ENCODE data around the gene RHOA. TPM values are rescaled to one million over a fixed set of nuclear protein-coding genes. Genes with fewer than 3 reads are reported as not detected.

The RHOA gene
- total and polyA plus RNA-seq, 2 of the 13 experiments (the other 11 are each of a cell fraction or from before 2014, with no cell fraction given) = 131 to 177 TPM

GRCh38 chr3:49416867-49417266, 5.1 kb upstream of the RHOA start (continued):
- TF ChIP-seq ETS1 (CRISPR knock-in tag; IDR thresholded peaks at IDR 0.05) (no peak), ZNF775 (CRISPR knock-in tag; IDR thresholded peaks at IDR 0.05; ENCODE audit: borderline replicate concordance) (no peak), ZNF558 (CRISPR knock-in tag; IDR thresholded peaks at IDR 0.05; ENCODE audit: borderline replicate concordance) (no peak)

GRCh38 chr3:49415931-49416601, 4.3 kb upstream of the RHOA start:
- intact Hi-C loops (cut with micrococcal nuclease; ENCODE audit: unreplicated experiment) (no loop called here), in situ Hi-C loops (cut with HindIII; ENCODE audit: extremely low pct_ligation_motif_present, low pct_unique_long_range_greater_than_20kb) (no loop called here)
- ATAC-seq (no peak), FAIRE-seq (no peak), DNase-seq (ENCODE audit: low spot score) (no peak)
- Histone ChIP-seq H2AFZ (ENCODE audit: low read length) (no peak overlapping the region), H4K20me1 (ENCODE audit: insufficient read depth, low read length) (peaks cover 1% of the 10 kb centered on the region), H3K36me3 (replicated peaks in 1 of 2; ENCODE audit: control insufficient read depth in 1 of 2, insufficient read depth in 2 of 2, low read length in 2 of 2) (peaks cover 0 to 6% of the 10 kb centered on the region in 2 experiments; a peak in 3 of 5 replicates), H3K27me3 (ENCODE audit: control insufficient read depth in 1 of 2, insufficient read depth in 2 of 2, low read length in 2 of 2) (no peaks in the 10 kb centered on the region; a peak in 1 of 5 replicates), H3K4me1 (ENCODE audit: insufficient read depth, low read length) (peaks cover 47% of the 10 kb centered on the region), H3K4me3 (replicated peaks in 1 of 3; ENCODE audit: insufficient read depth in 1 of 3, low read depth in 2 of 3, low read length in 3 of 3) (no peak overlapping the region), H3K27ac (ENCODE audit: extremely low read length, insufficient read depth, low read length) (no peak overlapping the region), H3K4me2 (ENCODE audit: low read depth, low read length) (no peak overlapping the region), H3K9me3 (ENCODE audit: low read length) (no peaks in the 10 kb centered on the region), H3K9ac (ENCODE audit: insufficient read depth, low read depth, low read length) (no peak overlapping the region), H3K79me2 (ENCODE audit: insufficient read depth, low read length) (peaks cover 20% of the 10 kb centered on the region)
- 95% methylated on average over 4 of the region's 4 CpGs for WGBS (ENCODE audit: low lambda C conversion rate)
- ChIA-PET POLR2A (interaction anchor here (0.6 to 3.9 kb wide), 6 partner anchors 13 to 256 kb away, joined by 3 to 13 read pairs (median 8); partner anchors contain the start of genes NICN1 and USP4), CTCF (ENCODE audit: low intra/inter-chr PET ratio, low total read pairs) (interaction anchor here (1.9 kb wide), 1 partner anchor 33 kb away, joined by 15 read pairs; no protein-coding TSS in a partner anchor)
- no TSS peak for BruUV-seq (replicated peaks)
- TF ChIP-seq BCL3 (CRISPR knock-in tag; IDR thresholded peaks at IDR 0.05) = no peak
- no peak for TF ChIP-seq USF2 (IDR thresholded peaks at IDR 0.05; ENCODE audit: low read depth, low read length)
- no peak for TF ChIP-seq USF2 (CRISPR knock-in tag; IDR thresholded peaks at IDR 0.05; ENCODE audit: borderline replicate concordance)
- no peak for TF ChIP-seq MAZ (IDR thresholded peaks at IDR 0.05; ENCODE audit: borderline replicate concordance, low read depth, low read length)
- no peak for TF ChIP-seq MAZ (CRISPR knock-in tag; IDR thresholded peaks at IDR 0.05; ENCODE audit: low read depth)
- TF ChIP-seq ZNF24 (IDR thresholded peaks at IDR 0.05) = no peak
- no peak for TF ChIP-seq ZNF597 (CRISPR knock-in tag; IDR thresholded peaks at IDR 0.05)
- TF ChIP-seq POGK (CRISPR knock-in tag; conservative IDR thresholded peaks at IDR 0.05) = no peak
- no peak for TF ChIP-seq ZNF781 (CRISPR knock-in tag; IDR thresholded peaks at IDR 0.05; ENCODE audit: borderline replicate concordance, not compliant biosample characterization)
- no peak for TF ChIP-seq RORA (CRISPR knock-in tag; IDR thresholded peaks at IDR 0.05)
- TF ChIP-seq NFIB (CRISPR knock-in tag; IDR thresholded peaks at IDR 0.05; ENCODE audit: borderline replicate concordance) = no peak
